HCT116 (cell line): Measurements from ENCODE around the gene FANK1.
"Not testable (repeated sequence)": the region's sequence is repeated elsewhere in the genome, so short reads cannot be mapped to it uniquely, and the experiment has no call there.

Experiments
- ATF3 ChIP-seq: IDR thresholded peaks from 2 replicates; pipeline ENCODE4 v1.6.1; 2012
- CBX3 ChIP-seq: IDR thresholded peaks from 2 replicates; pipeline ENCODE4 v1.6.1; 2012; ENCODE audit warnings: low read depth
- CTCF ChIP-seq, 3 experiments: fragments of 200-600 bp in 1 of 3; sonication (generic) in 1 of 3; IDR thresholded peaks in 2 of 3; conservative IDR thresholded peaks in 1 of 3; 2 replicates each; pipeline ENCODE4 v1.5.1; 2012 to 2017; ENCODE audit warnings: low read depth in 2 of 3, low read length in 2 of 3, antibody characterized with exemption in 1 of 3, borderline replicate concordance in 1 of 3, control low read depth in 1 of 3, mild to moderate bottlenecking in 1 of 3, mixed read lengths in 1 of 3, mixed run types in 1 of 3, moderate library complexity in 1 of 3; ENCODE audit not compliant: insufficient read depth in 1 of 3
- POLR2A ChIP-seq: IDR thresholded peaks from 2 replicates; pipeline ENCODE4 v1.7.0; 2011; ENCODE audit warnings: borderline replicate concordance; ENCODE audit not compliant: insufficient read depth, insufficient read length; ENCODE audit errors: extremely low read depth
- ZNF274 ChIP-seq: fragments of 200-500 bp; sonication (Bioruptor generic); IDR thresholded peaks from 2 replicates; pipeline ENCODE4 v1.6.1; 2014; ENCODE audit warnings: mild to moderate bottlenecking, low read depth, low read length, inconsistent platforms

- TF ChIP-seq POLR2A; ATF3; CTCF (IDR thresholded peaks at IDR 0.05 in 2 of 3, conservative IDR thresholded peaks at IDR 0.05 in 1 of 3; ENCODE audit: borderline replicate concordance in 1 of 3, insufficient read depth in 1 of 3, low read depth in 2 of 3, low read length in 2 of 3); ZNF274: not testable (repeated sequence)
- 0 out of 2 replicates have a peak, but pooled peaks have one; percentile 28 for TF ChIP-seq CBX3
Measured at GRCh38 chr10:125896088-125896934, at the start of gene FANK1.
